Measurements from ENCODE around the gene CEMIP. TPM values are rescaled to one million over a fixed set of nuclear protein-coding genes. Genes with fewer than 3 reads are reported as not detected.

CEMIP gene
- total RNA-seq, 4 donors from 2014 or later: 0.11 to 2.0 (median 0.98) TPM

DNA sequence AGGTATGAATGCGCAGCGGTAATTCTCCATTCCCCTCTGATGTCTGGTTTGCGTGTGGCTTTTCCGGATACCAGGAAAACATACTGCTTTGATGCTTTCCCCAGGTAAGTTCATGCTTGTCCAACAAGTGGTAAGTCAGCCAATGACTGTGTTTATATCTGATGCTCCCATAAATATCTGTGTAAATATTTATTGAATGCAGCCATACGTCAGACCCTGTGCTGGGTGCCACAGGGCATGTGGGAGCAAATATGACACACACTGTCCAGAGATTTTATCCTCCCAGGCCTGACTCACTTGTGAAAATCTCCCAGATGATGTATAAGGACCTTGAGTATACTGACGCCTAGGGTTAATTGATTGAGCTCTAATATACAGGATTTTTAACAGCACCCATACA lies 29.6 kb upstream of the CEMIP start:
- TF ChIP-seq POLR2A (IDR thresholded peaks at IDR 0.05): no peak
- TF ChIP-seq, protein P1, sequence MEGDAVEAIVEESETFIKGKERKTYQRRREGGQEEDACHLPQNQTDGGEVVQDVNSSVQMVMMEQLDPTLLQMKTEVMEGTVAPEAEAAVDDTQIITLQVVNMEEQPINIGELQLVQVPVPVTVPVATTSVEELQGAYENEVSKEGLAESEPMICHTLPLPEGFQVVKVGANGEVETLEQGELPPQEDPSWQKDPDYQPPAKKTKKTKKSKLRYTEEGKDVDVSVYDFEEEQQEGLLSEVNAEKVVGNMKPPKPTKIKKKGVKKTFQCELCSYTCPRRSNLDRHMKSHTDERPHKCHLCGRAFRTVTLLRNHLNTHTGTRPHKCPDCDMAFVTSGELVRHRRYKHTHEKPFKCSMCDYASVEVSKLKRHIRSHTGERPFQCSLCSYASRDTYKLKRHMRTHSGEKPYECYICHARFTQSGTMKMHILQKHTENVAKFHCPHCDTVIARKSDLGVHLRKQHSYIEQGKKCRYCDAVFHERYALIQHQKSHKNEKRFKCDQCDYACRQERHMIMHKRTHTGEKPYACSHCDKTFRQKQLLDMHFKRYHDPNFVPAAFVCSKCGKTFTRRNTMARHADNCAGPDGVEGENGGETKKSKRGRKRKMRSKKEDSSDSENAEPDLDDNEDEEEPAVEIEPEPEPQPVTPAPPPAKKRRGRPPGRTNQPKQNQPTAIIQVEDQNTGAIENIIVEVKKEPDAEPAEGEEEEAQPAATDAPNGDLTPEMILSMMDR (IDR thresholded peaks at IDR 0.05): no peak
- Histone ChIP-seq H3K27me3 (no peaks in the 10 kb centered on the region), H3K4me1 (peaks cover 0 to 9% of the 10 kb centered on the region in 2 donors), H3K27ac (no peak overlapping the region), H3K4me3 (replicated peaks in 1 of 3) (no peak overlapping the region), H3K9me3 (no peaks in the 10 kb centered on the region), H3K36me3 (no peaks in the 10 kb centered on the region)
- no peak for DNase-seq
- 94 to 97% methylated on average over 6 of the region's 6 CpGs for WGBS, 2 donors
- intact Hi-C loops (cut with DNase I): no loop called here

DNA sequence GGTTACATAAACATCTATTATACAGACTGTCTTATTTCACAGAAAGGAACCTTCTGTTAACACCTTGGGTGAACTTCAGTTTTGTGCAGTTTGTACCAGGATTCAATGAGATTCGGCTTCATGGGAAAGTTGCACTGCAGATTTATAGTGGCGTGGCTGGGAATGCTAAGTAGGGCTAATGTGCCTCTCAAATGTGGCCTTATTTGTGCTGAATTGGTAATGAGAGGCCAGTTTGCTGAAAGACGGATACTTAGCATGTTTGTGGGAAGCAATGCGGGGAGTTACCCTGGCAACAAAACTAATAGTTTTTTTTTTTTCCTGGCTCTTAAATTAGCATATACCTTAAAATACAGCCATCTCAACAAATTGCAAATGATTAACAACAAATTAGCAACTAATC lies 28.6 kb upstream of the CEMIP start:
- Histone ChIP-seq H3K27me3 (no peaks in the 10 kb centered on the region), H3K4me3 (replicated peaks in 1 of 3) (no peak overlapping the region), H3K36me3 (no peaks in the 10 kb centered on the region), H3K9me3 (no peaks in the 10 kb centered on the region), H3K27ac (no peak overlapping the region), H3K4me1 (peaks cover 0 to 5% of the 10 kb centered on the region in 2 donors)
- 96 to 99% methylated on average over 4 of the region's 4 CpGs for WGBS, 2 donors
- TF ChIP-seq, protein P1 (IDR thresholded peaks at IDR 0.05): no peak
- TF ChIP-seq POLR2A (IDR thresholded peaks at IDR 0.05): no peak
- no peak for DNase-seq
- intact Hi-C loops (cut with DNase I): no loop called here

DNA sequence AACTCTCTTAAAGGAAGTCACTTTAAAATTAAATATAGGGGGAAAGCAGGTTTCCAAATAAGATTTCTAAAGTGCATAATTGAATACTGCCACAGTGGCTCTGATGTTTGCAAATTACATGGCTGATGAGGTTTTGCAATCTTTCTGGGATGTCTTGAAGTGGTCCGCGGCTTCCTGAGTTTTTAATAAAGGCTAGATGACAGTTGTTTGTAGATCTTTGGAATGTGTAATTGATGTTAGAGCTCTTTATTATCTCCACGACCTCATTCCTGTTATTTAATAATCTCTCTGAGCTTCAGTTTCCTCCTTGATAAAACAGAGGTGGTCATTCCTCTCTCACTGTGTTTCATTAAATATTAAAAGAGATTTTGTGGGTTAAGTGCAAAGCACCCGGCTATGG lies 27.0 kb upstream of the CEMIP start:
- DNase-seq: no peak
- 82 to 89% methylated on average over 4 of the region's 4 CpGs for WGBS, 2 donors
- intact Hi-C loops (cut with DNase I): no loop called here

DNA sequence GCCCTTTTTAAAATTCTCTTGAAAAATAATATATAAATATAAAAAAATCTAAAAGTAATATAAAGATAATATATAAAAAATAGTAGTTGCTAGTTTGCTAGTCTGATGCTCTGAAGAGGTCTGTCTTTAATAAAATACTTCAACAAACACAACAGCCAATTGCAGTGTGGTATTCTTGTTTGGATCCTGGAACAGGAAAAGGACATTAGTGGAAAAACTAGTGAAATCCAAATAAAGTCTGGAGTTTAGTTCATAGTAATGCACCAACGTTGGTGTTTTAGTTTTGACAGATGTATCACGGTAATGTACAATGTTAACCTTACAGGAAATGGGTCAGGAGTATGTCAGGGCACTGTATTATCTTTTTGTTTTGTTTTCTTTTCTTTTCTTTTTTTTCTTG lies 26.0 kb upstream of the CEMIP start:
- no peak overlapping the region for H3K4me3 ChIP-seq (replicated peaks in 1 of 3)
- no peaks in the 10 kb centered on the region for H3K36me3 ChIP-seq
- intact Hi-C loops (cut with DNase I): no loop called here
- no peaks in the 10 kb centered on the region for H3K9me3 ChIP-seq
- H3K27me3 ChIP-seq: no peaks in the 10 kb centered on the region
- peaks cover 0 to 5% of the 10 kb centered on the region in 2 donors for H3K4me1 ChIP-seq
- 49 to 54% methylated on average over 2 of the region's 2 CpGs for WGBS, 2 donors
- DNase-seq: no peak
- TF ChIP-seq, protein P1 (IDR thresholded peaks at IDR 0.05): no peak
- TF ChIP-seq POLR2A (IDR thresholded peaks at IDR 0.05): no peak
- no peak overlapping the region for H3K27ac ChIP-seq

More for the DNA sequence above, 27.0 kb upstream of the CEMIP start:
- TF ChIP-seq, protein P1 (IDR thresholded peaks at IDR 0.05): no peak
- no peak for TF ChIP-seq POLR2A (IDR thresholded peaks at IDR 0.05)
- H3K36me3 ChIP-seq: no peaks in the 10 kb centered on the region
- no peak overlapping the region for H3K27ac ChIP-seq
- H3K4me1 ChIP-seq: peaks cover 0 to 5% of the 10 kb centered on the region in 2 donors
- no peaks in the 10 kb centered on the region for H3K9me3 ChIP-seq
- no peaks in the 10 kb centered on the region for H3K27me3 ChIP-seq
- no peak overlapping the region for H3K4me3 ChIP-seq (replicated peaks in 1 of 3)

DNA sequence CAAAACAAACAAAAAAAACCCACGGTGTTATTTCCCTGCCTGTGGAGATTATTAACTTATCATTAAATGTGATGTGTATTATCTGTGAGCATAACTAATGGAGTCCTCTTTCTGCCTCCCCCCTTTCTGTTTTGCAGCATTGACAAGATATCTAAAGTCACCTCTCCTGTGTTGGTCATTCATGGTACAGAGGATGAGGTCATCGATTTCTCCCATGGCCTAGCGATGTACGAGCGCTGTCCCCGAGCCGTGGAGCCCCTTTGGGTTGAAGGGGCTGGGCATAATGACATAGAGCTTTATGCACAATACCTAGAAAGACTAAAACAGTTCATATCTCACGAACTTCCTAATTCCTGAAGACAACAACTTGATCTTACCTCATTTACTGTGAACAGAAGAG lies 25.2 kb upstream of the CEMIP start:
- intact Hi-C loops (cut with DNase I): no loop called here
- whole genome bisulfite sequencing, 2 donors: 93 to 95% methylated on average over 8 of the region's 8 CpGs

More for the DNA sequence above, 25.2 kb upstream of the CEMIP start:
- TF ChIP-seq, protein P1 (IDR thresholded peaks at IDR 0.05): no peak
- TF ChIP-seq POLR2A (IDR thresholded peaks at IDR 0.05): no peak
- DNase-seq: no peak
- H3K27me3 ChIP-seq: no peaks in the 10 kb centered on the region
- peaks cover 0 to 5% of the 10 kb centered on the region in 2 donors for H3K4me1 ChIP-seq
- no peaks in the 10 kb centered on the region for H3K9me3 ChIP-seq
- H3K27ac ChIP-seq: no peak overlapping the region
- no peak overlapping the region for H3K4me3 ChIP-seq (replicated peaks in 1 of 3)
- no peaks in the 10 kb centered on the region for H3K36me3 ChIP-seq
